Dendritic cell treated with granulocyte-macrophage colony-stimulating factor and Interleukin-4, amounts not matched to agents 40 ng/mL and 50 ng/mL, for 4 days (primary cell): ENCODE measurements around the gene ZNF829.
A peak's percentile ranks its signal among the peaks of the same experiment; 100 is the strongest.

ENCODE experiments used
- H3K27ac Mint-ChIP-seq: one replicate; pipeline ENCODE4 v1.8.0; 2022; ENCODE audit warnings: mild to moderate bottlenecking, mixed read lengths
- H3K27me3 Mint-ChIP-seq: one replicate; pipeline ENCODE4 v1.8.0; 2022; ENCODE audit warnings: mild to moderate bottlenecking, mixed read lengths
- H3K36me3 Mint-ChIP-seq: one replicate; pipeline ENCODE4 v1.8.0; 2022; ENCODE audit warnings: low read depth, mixed read lengths
- H3K4me1 Mint-ChIP-seq: one replicate; pipeline ENCODE4 v1.8.0; 2022; ENCODE audit warnings: low read depth, mixed read lengths
- H3K4me3 Mint-ChIP-seq: one replicate; pipeline ENCODE4 v1.8.0; 2022; ENCODE audit warnings: mild to moderate bottlenecking, moderate library complexity, mixed read lengths
- H3K9me3 Mint-ChIP-seq: one replicate; pipeline ENCODE4 v1.8.0; 2022; ENCODE audit warnings: mixed read lengths
- intact Hi-C: fragments of 100-400 bp; cut with micrococcal nuclease; formaldehyde crosslinking; loops from one replicate; pipeline ENCODE4 v1.15.0; 2022

ZNF829 gene

GRCh38 chr19:36915992-36916830 lies at the start of gene ZNF829, which contains the start of gene ZNF568:
Gene ZNF829, minus strand, starts transcription at chr19:36916291. Its CDS starts 1,124 bp downstream, at chr19:36915167.
Gene ZNF568, plus strand, starts transcription at chr19:36916332. Its CDS starts 6,439 bp downstream, at chr19:36922771.
- intact Hi-C loops = loop anchor here (1.0 to 5.0 kb wide), 3 partner anchors 66 to 161 kb away; partner anchors contain the start of genes ZNF345, ZNF420 and ZNF790
- peak within 1 kb of the TSS; percentile 84 for H3K4me3 Mint-ChIP-seq
- H3K27ac Mint-ChIP-seq = peak within 1 kb of the TSS; percentile 94
- H3K9me3 Mint-ChIP-seq = peaks cover 62% of the 10 kb centered on the region
- peaks cover 58% of the 10 kb centered on the region for H3K36me3 Mint-ChIP-seq
- H3K27me3 Mint-ChIP-seq = no peaks in the 10 kb centered on the region
- peaks cover 22% of the 10 kb centered on the region for H3K4me1 Mint-ChIP-seq

- Mint-ChIP-seq H3K27me3 (no peaks in the 10 kb centered on the region), H3K4me3 (no peak overlapping the region), H3K9me3 (peaks cover 81% of the 10 kb centered on the region), H3K27ac (no peak overlapping the region), H3K36me3 (no peaks in the 10 kb centered on the region), H3K4me1 (no peaks in the 10 kb centered on the region)
- intact Hi-C loops = no loop called here
Measured at GRCh38 chr19:36963280-36963679, 47.2 kb upstream of the ZNF829 start.

DNA sequence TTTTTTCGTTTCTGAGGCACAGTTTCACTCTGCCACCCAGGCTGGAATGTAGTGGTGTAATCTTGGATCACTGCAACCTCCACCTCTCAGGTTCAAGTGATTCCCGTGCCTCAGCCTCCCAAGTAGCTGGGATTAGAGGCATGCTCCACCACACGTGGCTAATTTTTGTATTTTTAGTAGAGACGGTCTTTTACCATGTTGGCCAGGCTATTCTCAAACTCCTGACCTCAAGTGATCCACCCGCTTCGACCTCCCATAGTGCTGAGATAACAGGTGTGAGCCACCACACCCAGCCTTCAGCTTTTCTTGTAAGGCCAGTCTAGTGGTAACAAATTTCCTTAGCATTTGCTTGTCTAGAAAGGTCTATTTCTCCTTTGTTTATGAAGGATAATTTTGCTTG lies 46.3 kb upstream of the ZNF829 start:
- Mint-ChIP-seq H3K4me1 (no peaks in the 10 kb centered on the region), H3K9me3 (peaks cover 87% of the 10 kb centered on the region), H3K27ac (no peak overlapping the region), H3K27me3 (no peaks in the 10 kb centered on the region), H3K36me3 (no peaks in the 10 kb centered on the region), H3K4me3 (no peak overlapping the region)
- intact Hi-C loops = no loop called here

GRCh38 chr19:36950335-36951119 lies 34.4 kb upstream of the ZNF829 start:
- H3K9me3 Mint-ChIP-seq = peaks cover 62% of the 10 kb centered on the region
- no peak overlapping the region for H3K4me3 Mint-ChIP-seq
- no peak overlapping the region for H3K27ac Mint-ChIP-seq
- no peaks in the 10 kb centered on the region for H3K4me1 Mint-ChIP-seq
- H3K36me3 Mint-ChIP-seq = peaks cover 47% of the 10 kb centered on the region
- intact Hi-C loops = no loop called here
- H3K27me3 Mint-ChIP-seq = no peaks in the 10 kb centered on the region

GRCh38 chr19:36939153-36939552 lies 23.1 kb upstream of the ZNF829 start:
- no peak overlapping the region for H3K4me3 Mint-ChIP-seq
- no peaks in the 10 kb centered on the region for H3K4me1 Mint-ChIP-seq
- H3K36me3 Mint-ChIP-seq = peaks cover 81% of the 10 kb centered on the region
- H3K27ac Mint-ChIP-seq = no peak overlapping the region
- intact Hi-C loops = no loop called here
- H3K9me3 Mint-ChIP-seq = peaks cover 89% of the 10 kb centered on the region
- H3K27me3 Mint-ChIP-seq = no peaks in the 10 kb centered on the region

DNA sequence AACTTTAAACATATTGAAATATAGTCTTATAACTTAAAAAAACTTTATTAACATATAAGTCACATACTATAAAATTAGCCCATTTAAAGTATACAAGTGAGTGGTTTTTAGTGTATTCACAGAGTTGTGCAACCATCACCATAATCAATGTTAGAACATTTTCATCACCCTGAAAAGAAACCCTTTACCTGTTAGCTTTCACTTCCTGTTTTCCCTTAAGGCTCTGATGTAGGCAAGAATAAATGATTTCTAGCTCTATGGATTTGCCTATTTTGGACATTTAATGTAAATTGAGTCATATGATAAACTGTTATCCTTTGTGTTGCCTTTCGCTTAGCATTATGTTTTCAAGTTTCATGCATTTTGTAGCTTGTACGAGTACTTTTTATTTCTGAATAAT lies 15.6 kb upstream of the ZNF829 start:
- peaks cover 58% of the 10 kb centered on the region for H3K36me3 Mint-ChIP-seq
- peaks cover 60% of the 10 kb centered on the region for H3K9me3 Mint-ChIP-seq
- H3K4me3 Mint-ChIP-seq = no peak overlapping the region
- H3K27ac Mint-ChIP-seq = no peak overlapping the region
- intact Hi-C loops = no loop called here
- H3K4me1 Mint-ChIP-seq = no peaks in the 10 kb centered on the region
- no peaks in the 10 kb centered on the region for H3K27me3 Mint-ChIP-seq

DNA sequence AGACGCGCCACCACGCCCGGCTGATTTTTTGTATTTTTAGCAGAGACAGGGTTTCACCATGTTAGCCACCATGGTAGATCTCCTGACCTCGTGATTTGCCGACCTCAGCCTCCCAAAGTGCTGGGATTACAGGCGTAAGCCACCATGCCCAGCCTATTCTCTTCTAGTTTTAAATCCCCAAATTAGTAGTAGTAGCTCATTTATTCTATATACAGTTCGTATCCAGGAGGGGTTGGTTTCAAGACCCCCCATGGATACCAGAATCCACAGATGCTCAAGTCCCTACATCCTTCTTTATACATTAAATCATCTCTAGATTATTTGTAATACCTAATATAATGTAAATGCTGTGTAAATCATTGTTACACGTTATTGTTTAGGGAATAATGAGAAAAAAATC lies 2.0 kb upstream of the ZNF829 start:
- intact Hi-C loops = loop anchor here (5.0 kb wide), 2 partner anchors 81 to 159 kb away; partner anchors contain the start of genes ZNF420 and ZNF790
- no peaks in the 10 kb centered on the region for H3K27me3 Mint-ChIP-seq
- no peak overlapping the region for H3K4me3 Mint-ChIP-seq
- H3K9me3 Mint-ChIP-seq = peaks cover 68% of the 10 kb centered on the region
- peaks cover 22% of the 10 kb centered on the region for H3K4me1 Mint-ChIP-seq
- H3K27ac Mint-ChIP-seq = no peak overlapping the region
- H3K36me3 Mint-ChIP-seq = peaks cover 72% of the 10 kb centered on the region

DNA sequence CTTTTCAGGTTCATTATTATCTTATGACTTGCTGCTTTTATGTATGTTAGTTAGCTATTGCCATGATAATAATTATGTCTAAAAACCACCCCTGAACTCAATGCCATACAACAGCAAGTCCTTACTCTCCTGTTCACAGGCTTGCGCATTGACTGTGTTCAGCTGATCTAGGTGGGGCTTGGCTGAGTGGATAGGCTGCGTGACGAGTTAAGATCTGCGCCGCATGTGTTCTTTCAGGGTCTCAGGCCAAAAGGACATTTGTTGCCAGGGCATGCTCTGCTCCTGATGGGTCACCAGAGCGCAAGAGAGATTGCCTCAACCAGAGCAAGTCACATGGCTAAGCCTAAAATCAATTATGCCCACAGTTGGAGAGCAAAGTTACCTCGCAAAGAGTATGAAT lies 900 bp upstream of the ZNF829 start:
- intact Hi-C loops = loop anchor here (1.0 to 5.0 kb wide), 3 partner anchors 67 to 160 kb away; partner anchors contain the start of genes ZNF345, ZNF420 and ZNF790
- Mint-ChIP-seq H3K4me1 (peaks cover 22% of the 10 kb centered on the region), H3K9me3 (peaks cover 62% of the 10 kb centered on the region), H3K36me3 (peaks cover 66% of the 10 kb centered on the region), H3K27ac (peak overlapping the region; percentile 94), H3K27me3 (no peaks in the 10 kb centered on the region), H3K4me3 (peak overlapping the region; percentile 84)

DNA sequence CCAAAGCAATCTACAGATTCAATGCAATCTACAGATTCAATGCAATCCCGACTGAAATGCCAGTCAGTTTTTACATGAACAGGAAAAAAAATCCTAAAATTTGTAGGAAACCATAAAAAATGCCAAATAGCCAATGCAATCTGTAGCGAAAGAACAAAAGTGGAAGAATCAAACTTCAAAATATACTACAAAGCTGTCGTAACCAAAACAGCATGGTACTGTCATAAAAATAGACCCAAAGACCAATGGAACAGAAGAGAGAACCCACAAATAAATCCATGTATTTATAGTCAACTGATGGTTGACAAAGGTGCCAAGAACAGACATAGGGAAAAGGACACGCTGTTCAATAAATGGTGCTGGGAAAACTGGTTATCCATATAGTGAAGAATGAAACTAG lies 17.7 kb downstream of the ZNF829 start:
- no peak overlapping the region for H3K27ac Mint-ChIP-seq
- H3K4me1 Mint-ChIP-seq = no peaks in the 10 kb centered on the region
- H3K9me3 Mint-ChIP-seq = peaks cover 90% of the 10 kb centered on the region
- peaks cover 94% of the 10 kb centered on the region for H3K36me3 Mint-ChIP-seq
- intact Hi-C loops = no loop called here
- no peaks in the 10 kb centered on the region for H3K27me3 Mint-ChIP-seq
- no peak overlapping the region for H3K4me3 Mint-ChIP-seq

GRCh38 chr19:36894849-36895383 lies 21.2 kb downstream of the ZNF829 start:
- no peaks in the 10 kb centered on the region for H3K4me1 Mint-ChIP-seq
- H3K27ac Mint-ChIP-seq = no peak overlapping the region
- peaks cover 89% of the 10 kb centered on the region for H3K36me3 Mint-ChIP-seq
- intact Hi-C loops = no loop called here
- no peak overlapping the region for H3K4me3 Mint-ChIP-seq
- H3K9me3 Mint-ChIP-seq = peaks cover 92% of the 10 kb centered on the region
- H3K27me3 Mint-ChIP-seq = no peaks in the 10 kb centered on the region

GRCh38 chr19:36891768-36892357 lies 24.2 kb downstream of the ZNF829 start:
- Mint-ChIP-seq H3K27me3 (no peaks in the 10 kb centered on the region), H3K4me3 (no peak overlapping the region), H3K4me1 (no peaks in the 10 kb centered on the region), H3K36me3 (peaks cover 71% of the 10 kb centered on the region), H3K9me3 (peaks cover 94% of the 10 kb centered on the region), H3K27ac (no peak overlapping the region)
- intact Hi-C loops = no loop called here

GRCh38 chr19:36876993-36877938 lies 38.8 kb downstream of the ZNF829 start:
- H3K27ac Mint-ChIP-seq = no peak overlapping the region
- intact Hi-C loops = no loop called here

GRCh38 chr19:36851898-36852297 lies 64.2 kb downstream of the ZNF829 start:
- Mint-ChIP-seq H3K4me3 (no peak overlapping the region), H3K9me3 (peaks cover 49% of the 10 kb centered on the region), H3K36me3 (peaks cover 57% of the 10 kb centered on the region), H3K4me1 (peaks cover 6% of the 10 kb centered on the region), H3K27me3 (no peaks in the 10 kb centered on the region), H3K27ac (no peak overlapping the region)
- intact Hi-C loops = loop anchor here (2.0 to 5.0 kb wide), 4 partner anchors 79 to 360 kb away; partner anchors contain the start of genes ZNF420, ZNF567, ZNF585B and ZNF850

More at GRCh38 chr19:36876993-36877938, 38.8 kb downstream of the ZNF829 start:
- Mint-ChIP-seq H3K36me3 (peaks cover 63% of the 10 kb centered on the region), H3K9me3 (peaks cover 68% of the 10 kb centered on the region), H3K27me3 (no peaks in the 10 kb centered on the region), H3K4me1 (no peaks in the 10 kb centered on the region), H3K4me3 (no peak overlapping the region)
